SK-N-SH treated with all-trans-retinoic acid at 6 μM for 48 hours (cell line): ENCODE data around the gene DEGS2.

ENCODE experiments used
- ZFP30 ChIP-seq: fragments of 450-650 bp; formaldehyde crosslinking; IDR thresholded peaks from 2 replicates; pipeline ENCODE4 v1.5.0; 2022; ENCODE audit warnings: mild to moderate bottlenecking, moderate library complexity
- TF ChIP-seq, protein P1 (sequence below): fragments of 250-450 bp; sonication (Bioruptor Pico); IDR thresholded peaks from 2 replicates; pipeline ENCODE4 v1.5.1; 2021; ENCODE audit warnings: mild to moderate bottlenecking, moderate library complexity

DNA sequence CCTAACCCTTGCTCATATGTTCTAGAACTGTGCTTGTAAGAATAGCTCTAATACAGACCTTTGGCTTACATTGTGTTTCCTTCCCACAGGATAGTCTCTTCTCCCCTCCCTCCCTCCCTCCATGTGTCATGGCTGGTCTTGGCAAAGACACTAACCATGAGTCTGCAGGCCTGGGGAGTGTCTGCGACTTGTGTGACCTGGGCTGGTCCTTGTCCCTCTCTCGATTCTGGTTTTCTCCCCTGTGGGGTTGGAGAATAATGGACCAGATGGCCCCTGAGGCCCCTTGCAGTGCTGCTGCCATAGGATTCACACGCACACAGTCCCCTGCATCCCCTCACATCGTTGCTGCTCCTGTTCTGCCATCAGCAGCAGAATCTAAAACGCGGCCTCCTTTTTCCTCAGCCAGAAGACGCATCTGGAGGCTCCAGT is 30.3 kb downstream of the DEGS2 start:
- TF ChIP-seq, protein P1, sequence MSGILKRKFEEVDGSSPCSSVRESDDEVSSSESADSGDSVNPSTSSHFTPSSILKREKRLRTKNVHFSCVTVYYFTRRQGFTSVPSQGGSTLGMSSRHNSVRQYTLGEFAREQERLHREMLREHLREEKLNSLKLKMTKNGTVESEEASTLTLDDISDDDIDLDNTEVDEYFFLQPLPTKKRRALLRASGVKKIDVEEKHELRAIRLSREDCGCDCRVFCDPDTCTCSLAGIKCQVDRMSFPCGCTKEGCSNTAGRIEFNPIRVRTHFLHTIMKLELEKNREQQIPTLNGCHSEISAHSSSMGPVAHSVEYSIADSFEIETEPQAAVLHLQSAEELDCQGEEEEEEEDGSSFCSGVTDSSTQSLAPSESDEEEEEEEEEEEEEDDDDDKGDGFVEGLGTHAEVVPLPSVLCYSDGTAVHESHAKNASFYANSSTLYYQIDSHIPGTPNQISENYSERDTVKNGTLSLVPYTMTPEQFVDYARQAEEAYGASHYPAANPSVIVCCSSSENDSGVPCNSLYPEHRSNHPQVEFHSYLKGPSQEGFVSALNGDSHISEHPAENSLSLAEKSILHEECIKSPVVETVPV: no peak
- TF ChIP-seq ZFP30: no peak
